ENCODE measurements around the gene C20orf204. TPM values are rescaled to one million over a fixed set of nuclear protein-coding genes. Genes with fewer than 3 reads are reported as not detected.
"Not testable (repeated sequence)": the region's sequence is repeated elsewhere in the genome, so short reads cannot be mapped to it uniquely, and the experiment has no call there.

The C20orf204 gene
- total RNA-seq, 1 donor from 2014 or later, result 2.2 TPM

DNA sequence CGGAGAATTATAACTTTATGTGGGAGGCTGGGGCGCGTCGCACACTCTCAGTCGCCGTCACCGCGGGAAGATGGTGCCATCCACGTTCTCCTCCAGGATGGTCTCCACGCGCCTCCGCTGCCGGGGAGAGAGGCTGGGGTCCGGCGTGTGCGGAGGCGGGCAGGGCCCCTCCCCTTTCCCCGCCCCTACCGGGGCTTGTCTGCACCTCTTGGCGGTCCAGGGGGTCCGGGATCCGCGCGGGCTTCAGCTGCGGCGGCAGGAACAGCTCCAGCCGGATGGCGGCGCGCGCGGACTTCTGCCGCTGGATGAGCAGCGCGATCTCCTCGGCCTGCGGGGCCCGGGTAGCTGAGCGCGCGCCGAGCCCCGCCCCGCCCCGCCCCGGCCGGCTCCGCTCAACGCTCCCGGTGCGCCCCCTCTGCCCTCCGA is 47.4 kb downstream of the C20orf204 start:
- ATAC-seq (ENCODE audit: low read depth) (peak; percentile 34), DNase-seq (peak; percentile 73)
- Mint-ChIP-seq H3K27me3 (peaks cover 4% of the 10 kb centered on the region), H3K4me3 (peak overlapping the region; percentile 77), H3K4me1 (peaks cover 42% of the 10 kb centered on the region), H3K9me3 (no peaks in the 10 kb centered on the region), H3K36me3 (ENCODE audit: low read depth) (peaks cover 2% of the 10 kb centered on the region), H3K27ac (no peak overlapping the region)
- TF ChIP-seq CTCF (IDR thresholded peaks at IDR 0.05), result no peak
- intact Hi-C loops (cut with micrococcal nuclease), result loop anchor here (1.0 kb wide), 2 partner anchors 37 to 44 kb away; no protein-coding TSS in a partner anchor
- POLR2A ChIA-PET, result interaction anchor here (0.6 to 2.0 kb wide), 8 partner anchors 16 to 563 kb away, joined by 3 to 23 read pairs (median 6); partner anchors contain the start of genes NPBWR2, PCMTD2 and PPDPF
- CTCF ChIA-PET, result interaction anchor here (0.8 to 7.5 kb wide), 10 partner anchors 14 to 103 kb away, joined by 3 to 80 read pairs (median 6); partner anchors contain the start of genes PRPF6 and SAMD10

DNA sequence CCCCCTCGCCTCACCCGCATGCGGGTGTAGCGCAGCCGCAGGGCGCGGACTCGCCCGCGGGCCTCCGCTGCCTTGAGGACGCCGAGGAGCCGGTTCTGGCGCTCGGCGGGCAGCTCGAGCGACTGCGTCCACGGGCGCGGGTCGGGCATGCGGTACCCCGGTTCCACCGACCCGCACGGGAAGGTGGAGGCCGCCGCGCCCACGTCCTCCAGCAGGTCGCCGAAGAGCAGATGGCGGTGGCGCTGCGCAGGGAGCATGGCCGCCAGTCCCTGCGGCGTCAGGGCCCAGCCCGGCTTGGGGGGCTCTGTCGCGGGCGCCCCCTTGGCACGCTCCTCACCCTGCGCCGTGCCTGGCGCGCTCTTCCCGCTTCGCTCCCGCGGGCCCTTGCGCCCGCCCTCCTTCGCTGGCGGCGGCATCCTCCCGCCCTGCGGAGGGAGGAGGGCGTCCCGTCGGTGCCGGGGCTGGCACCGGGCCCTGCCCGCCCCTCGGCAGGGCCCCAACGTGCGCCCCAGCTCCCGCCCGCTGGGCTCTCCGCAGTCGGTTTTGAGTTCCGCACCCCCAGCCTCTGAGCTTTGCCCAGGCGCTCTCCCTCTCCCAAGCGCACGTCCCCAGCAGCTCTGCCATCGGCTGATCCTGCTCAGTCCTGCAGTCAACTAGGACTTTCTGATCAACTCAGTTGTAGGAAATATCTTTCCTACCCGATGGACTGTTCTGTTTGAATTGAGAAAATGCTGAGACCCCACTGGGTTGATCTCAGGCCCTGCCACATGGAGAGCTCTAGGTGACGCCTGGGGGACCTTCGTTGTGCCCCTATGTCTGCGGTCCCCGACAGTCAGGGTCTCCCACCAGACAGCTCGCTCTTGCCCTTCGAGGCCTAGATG is 48.1 kb downstream of the C20orf204 start, which contains the start of gene LKAAEAR1:
TSS of gene LKAAEAR1 (minus strand) at position 595 of the 881 bp plus-strand sequence. CDS start at position 416, 179 bp downstream.
- H3K27me3 Mint-ChIP-seq, result peaks cover 4% of the 10 kb centered on the region
- TF ChIP-seq CTCF (IDR thresholded peaks at IDR 0.05), result no peak
- POLR2A ChIA-PET, result interaction anchor here (0.6 to 2.0 kb wide), 9 partner anchors 15 to 563 kb away, joined by 3 to 23 read pairs (median 6); partner anchors contain the start of genes NPBWR2, PCMTD2, PPDPF and TCEA2
- H3K4me1 Mint-ChIP-seq, result peaks cover 41% of the 10 kb centered on the region
- ATAC-seq (ENCODE audit: low read depth) (no peak), DNase-seq (no peak)
- peak within 1 kb of the TSS; percentile 88 for H3K4me3 Mint-ChIP-seq
- H3K27ac Mint-ChIP-seq, result peak within 1 kb of the TSS; percentile 61
- CTCF ChIA-PET, result interaction anchor here (0.8 to 7.5 kb wide), 11 partner anchors 14 to 104 kb away, joined by 3 to 80 read pairs (median 6); partner anchors contain the start of genes C20orf204, PRPF6 and SAMD10
- H3K36me3 Mint-ChIP-seq (ENCODE audit: low read depth), result peaks cover 1% of the 10 kb centered on the region
- no peaks in the 10 kb centered on the region for H3K9me3 Mint-ChIP-seq
- intact Hi-C loops (cut with micrococcal nuclease), result loop anchor here (1.0 kb wide), 3 partner anchors 16 to 45 kb away; no protein-coding TSS in a partner anchor

DNA sequence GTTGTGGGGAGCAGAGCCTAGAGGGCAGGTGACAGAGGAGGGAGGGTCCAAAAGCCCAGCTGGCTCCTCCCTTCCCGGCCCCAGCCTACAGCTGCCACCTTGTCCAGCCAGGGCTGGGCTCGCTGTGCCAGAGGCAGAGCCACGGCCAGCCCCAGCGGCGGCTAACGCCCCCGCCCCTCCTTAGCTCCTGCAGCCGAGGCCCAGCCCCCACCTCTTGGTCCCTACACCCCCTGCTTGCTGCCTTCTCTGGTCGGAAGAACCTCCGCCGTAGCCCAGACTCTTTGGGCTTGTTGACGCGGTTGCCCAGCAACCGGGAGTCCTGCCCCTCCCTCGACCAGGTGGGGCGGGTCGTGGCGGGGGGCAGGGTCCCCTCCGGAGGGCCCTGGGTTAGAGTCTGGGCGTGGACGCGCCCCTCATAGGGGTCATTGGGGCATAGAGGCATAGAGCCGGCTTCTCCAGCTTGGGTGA is 48.7 kb downstream of the C20orf204 start:
- Mint-ChIP-seq H3K4me3 (peak overlapping the region; percentile 88), H3K27me3 (peaks cover 4% of the 10 kb centered on the region), H3K27ac (no peak overlapping the region), H3K36me3 (ENCODE audit: low read depth) (no peaks in the 10 kb centered on the region), H3K9me3 (no peaks in the 10 kb centered on the region), H3K4me1 (peaks cover 39% of the 10 kb centered on the region)
- ATAC-seq (ENCODE audit: low read depth), result no peak
- ChIA-PET CTCF (interaction anchor here (1.1 to 7.5 kb wide), 6 partner anchors 15 to 104 kb away, joined by 3 to 80 read pairs (median 6); partner anchors contain the start of genes C20orf204, PRPF6 and SAMD10), POLR2A (interaction anchor here (1.4 to 2.0 kb wide), 5 partner anchors 15 to 35 kb away, joined by 6 to 23 read pairs (median 12); partner anchors contain the start of genes NPBWR2 and TCEA2)
- no peak for TF ChIP-seq CTCF (IDR thresholded peaks at IDR 0.05)
- no peak for DNase-seq
- intact Hi-C loops (cut with micrococcal nuclease), result loop anchor here (1.0 kb wide), 1 partner anchor 16 kb away; no protein-coding TSS in a partner anchor

DNA sequence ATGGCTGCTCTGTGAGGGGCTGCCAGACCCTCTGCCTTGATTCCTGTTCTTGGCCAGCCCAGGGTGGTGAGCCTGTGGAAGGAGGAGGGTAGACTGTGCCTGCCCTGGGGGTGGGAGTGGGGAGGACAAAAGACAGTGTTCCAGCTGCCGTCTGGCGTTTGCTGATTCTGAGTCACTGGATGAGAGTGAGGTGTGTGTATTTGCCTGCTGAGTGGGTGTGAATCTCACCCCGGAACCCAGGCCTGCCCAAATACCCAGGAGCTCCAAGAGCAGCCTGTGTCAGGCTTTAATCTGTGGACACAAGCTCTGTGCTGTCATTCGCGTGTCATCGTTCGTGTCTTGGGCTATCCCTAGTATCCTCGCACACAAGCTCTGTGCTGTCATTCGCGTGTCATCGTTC is 50.8 kb downstream of the C20orf204 start:
- no peak overlapping the region for H3K4me3 Mint-ChIP-seq
- DNase-seq (no peak), ATAC-seq (ENCODE audit: low read depth) (no peak)
- H3K27ac Mint-ChIP-seq, result no peak overlapping the region
- ChIA-PET CTCF (interaction anchor here (1.1 kb wide), 1 partner anchor 512 kb away, joined by 4 read pairs; no protein-coding TSS in a partner anchor), POLR2A (no interaction called here)
- peaks cover 4% of the 10 kb centered on the region for H3K27me3 Mint-ChIP-seq
- intact Hi-C loops (cut with micrococcal nuclease), result no loop called here
- no peaks in the 10 kb centered on the region for H3K9me3 Mint-ChIP-seq
- no peak for TF ChIP-seq CTCF (IDR thresholded peaks at IDR 0.05)
- no peaks in the 10 kb centered on the region for H3K36me3 Mint-ChIP-seq (ENCODE audit: low read depth)
- peaks cover 25% of the 10 kb centered on the region for H3K4me1 Mint-ChIP-seq

- ATAC-seq (ENCODE audit: low read depth); CTCF ChIA-PET; POLR2A ChIA-PET; H3K4me3 Mint-ChIP-seq; H3K27me3 Mint-ChIP-seq; H3K27ac Mint-ChIP-seq; DNase-seq; H3K9me3 Mint-ChIP-seq; H3K36me3 Mint-ChIP-seq (ENCODE audit: low read depth); intact Hi-C loops (cut with micrococcal nuclease): not testable (repeated sequence)
- peaks cover 22% of the 10 kb centered on the region for H3K4me1 Mint-ChIP-seq
Measured at GRCh38 chr20:64087226-64087825, 51.3 kb downstream of the C20orf204 start.

DNA sequence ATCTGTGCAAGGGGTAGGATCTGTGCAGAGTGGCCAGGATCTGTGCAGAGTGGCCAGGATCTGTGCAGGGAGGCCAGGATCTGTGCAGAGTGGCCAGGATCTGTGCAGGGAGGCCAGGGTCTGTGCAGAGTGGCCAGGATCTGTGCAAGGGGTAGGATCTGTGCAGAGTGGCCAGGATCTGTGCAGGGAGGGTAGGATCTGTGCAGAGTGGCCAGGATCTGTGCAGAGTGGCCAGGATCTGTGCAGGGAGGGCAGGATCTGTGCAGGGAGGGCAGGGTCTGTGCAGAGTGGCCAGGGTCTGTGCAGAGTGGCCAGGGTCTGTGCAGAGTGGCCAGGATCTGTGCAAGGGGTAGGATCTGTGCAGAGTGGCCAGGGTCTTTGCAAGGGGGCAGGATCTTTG is 52.6 kb downstream of the C20orf204 start:
- peaks cover 16% of the 10 kb centered on the region for H3K4me1 Mint-ChIP-seq

More for the DNA sequence above, 52.6 kb downstream of the C20orf204 start:
- CTCF ChIA-PET; H3K4me3 Mint-ChIP-seq; H3K9me3 Mint-ChIP-seq; POLR2A ChIA-PET; DNase-seq; H3K36me3 Mint-ChIP-seq (ENCODE audit: low read depth); intact Hi-C loops (cut with micrococcal nuclease); H3K27me3 Mint-ChIP-seq; H3K27ac Mint-ChIP-seq; ATAC-seq (ENCODE audit: low read depth): not testable (repeated sequence)
